GM06990 (cell line): ENCODE results near the gene SPTLC3.

Experiments
- DNase-seq: peaks from one replicate; pipeline ENCODE4 v3.0.0-alpha.2; 2011; ENCODE audit not compliant: insufficient read length; ENCODE audit errors: extremely low read depth
- H3K27me3 ChIP-seq: replicated peaks from 2 replicates; pipeline ENCODE4 v1.6.0; 2011; ENCODE audit warnings: low read length; ENCODE audit not compliant: control insufficient read depth, insufficient read depth
- H3K36me3 ChIP-seq: 2 replicates; pipeline ENCODE4 v1.5.1; 2011; ENCODE audit warnings: low read length; ENCODE audit not compliant: control insufficient read depth, insufficient read depth
- H3K4me3 ChIP-seq: replicated peaks from 2 replicates; pipeline ENCODE4 v1.5.1; 2011; ENCODE audit warnings: low read depth, mild to moderate bottlenecking, control low read depth, low read length
- CTCF ChIP-seq: IDR thresholded peaks from 2 replicates; pipeline ENCODE4 v1.5.1; 2011; ENCODE audit warnings: low read length, control low read depth, mild to moderate bottlenecking, inconsistent platforms; ENCODE audit not compliant: insufficient read depth, poor library complexity, severe bottlenecking

Gene SPTLC3

GRCh38 chr20:13140775-13141174 lies 132.0 kb downstream of the SPTLC3 start:
- Histone ChIP-seq H3K36me3 (no peaks in the 10 kb centered on the region), H3K27me3 (no peaks in the 10 kb centered on the region; the same call in 1 of the 2 replicates), H3K4me3 (no peak overlapping the region)
- TF ChIP-seq CTCF: no peak
- DNase-seq: no peak

- Histone ChIP-seq H3K36me3 (no peaks in the 10 kb centered on the region), H3K4me3 (no peak overlapping the region), H3K27me3 (no peaks in the 10 kb centered on the region; the same call in 1 of the 2 replicates)
- TF ChIP-seq CTCF: no peak
- DNase-seq: no peak
Measured at GRCh38 chr20:13141546-13141945, 132.8 kb downstream of the SPTLC3 start.

- no peak for DNase-seq
- Histone ChIP-seq H3K4me3 (no peak overlapping the region), H3K36me3 (no peaks in the 10 kb centered on the region), H3K27me3 (no peaks in the 10 kb centered on the region; the same call in 1 of the 2 replicates)
- no peak for TF ChIP-seq CTCF
Measured at GRCh38 chr20:13142143-13142542, 133.4 kb downstream of the SPTLC3 start.

- Histone ChIP-seq H3K27me3 (no peaks in the 10 kb centered on the region), H3K36me3 (no peaks in the 10 kb centered on the region), H3K4me3 (no peak overlapping the region)
- TF ChIP-seq CTCF: no peak
- no peak for DNase-seq
Measured at GRCh38 chr20:13147071-13147963, 138.5 kb downstream of the SPTLC3 start.

GRCh38 chr20:13147971-13148370 lies 139.2 kb downstream of the SPTLC3 start:
- no peak overlapping the region for H3K4me3 ChIP-seq
- no peaks in the 10 kb centered on the region for H3K27me3 ChIP-seq
- TF ChIP-seq CTCF: no peak
- DNase-seq: no peak
- no peaks in the 10 kb centered on the region for H3K36me3 ChIP-seq
